Endothelial cell of umbilical vein (primary cell): ENCODE results near the gene FBXL13. TPM values are rescaled to one million over a fixed set of nuclear protein-coding genes. Genes with fewer than 3 reads are reported as not detected.

Experiments used
- BruUV-seq: library from RNA; stranded (reverse); fragments of 400-500 nt; replicated peaks from 2 replicates; lab custom pipeline; 2021; lab: Mats Ljungman, UMichigan
- CTCF ChIA-PET: fragments of 300-600, 350-600 bp; sonication (Branson Sonifier 250); formaldehyde crosslinking; loops from one replicate; lab custom pipeline; 2021; ENCODE audit warnings: antibody characterized with exemption, inconsistent platforms; lab: Charles Lee
- POLR2A ChIA-PET: fragments of 300-600, 350-600 bp; sonication (Branson Sonifier 250); formaldehyde crosslinking; loops from one replicate; lab custom pipeline; 2021; ENCODE audit warnings: antibody characterized with exemption, inconsistent platforms; lab: Charles Lee
- DNase-seq: peaks from one replicate; pipeline ENCODE4 v3.0.0-alpha.2; 2011; ENCODE audit warnings: low read depth, low spot score
- FAIRE-seq: peaks from 2 replicates; lab custom pipeline; 2011; peaks lifted over from hg19 to GRCh38; lab: Jason Lieb, UNC
- H2AFZ ChIP-seq: 2 replicates; pipeline ENCODE4 v1.6.0; 2012; ENCODE audit warnings: low read depth, low read length, control low read depth, inconsistent platforms
- H3K27ac ChIP-seq: 2 replicates; pipeline ENCODE4 v1.5.1; 2011; ENCODE audit warnings: low read depth, mild to moderate bottlenecking, control low read depth, low read length, moderate library complexity; ENCODE audit not compliant: insufficient read depth
- H3K27me3 ChIP-seq, 2 experiments: 2 replicates each; pipeline versions ENCODE4 v1.6.0 to v1.6.1; 2011; ENCODE audit warnings: low read length in 2 of 2, mixed read lengths in 1 of 2; ENCODE audit not compliant: control insufficient read depth in 2 of 2, insufficient read depth in 2 of 2
- H3K36me3 ChIP-seq, 2 experiments: 2 replicates in 1 of 2; 3 replicates in 1 of 2; pipeline ENCODE4 v1.5.1; 2011; ENCODE audit warnings: low read length in 2 of 2, mild to moderate bottlenecking in 1 of 2, moderate library complexity in 1 of 2; ENCODE audit not compliant: control insufficient read depth in 2 of 2, insufficient read depth in 2 of 2; ENCODE audit errors: extremely low read depth in 1 of 2
- H3K4me1 ChIP-seq: 3 replicates; pipeline ENCODE4 v1.5.1; 2011; ENCODE audit warnings: mild to moderate bottlenecking, low read length; ENCODE audit not compliant: control insufficient read depth, insufficient read depth; ENCODE audit errors: extremely low read depth
- H3K4me2 ChIP-seq: 2 replicates; pipeline ENCODE4 v1.6.1; 2011; ENCODE audit warnings: low read length, control low read depth, mixed read lengths; ENCODE audit not compliant: insufficient read depth
- H3K4me3 ChIP-seq, 3 experiments: fragments of 200-600 bp in 1 of 3; sonication (generic), shearing (Covaris generic) in 1 of 3; replicated peaks in 1 of 3; 2 replicates each; pipeline ENCODE4 v1.5.1; 2011 to 2016; ENCODE audit warnings: control low read depth in 3 of 3, low read length in 3 of 3, mild to moderate bottlenecking in 2 of 3, inconsistent platforms in 1 of 3, low read depth in 1 of 3, moderate library complexity in 1 of 3; ENCODE audit not compliant: insufficient read depth in 1 of 3
- H3K79me2 ChIP-seq: 2 replicates; pipeline ENCODE4 v1.6.0; 2012; ENCODE audit warnings: low read length, inconsistent platforms; ENCODE audit not compliant: control insufficient read depth, insufficient read depth
- H3K9ac ChIP-seq: replicated peaks from 2 replicates; pipeline ENCODE3; 2011; ENCODE audit warnings: low read length, control low read depth; ENCODE audit not compliant: insufficient read depth; ENCODE audit errors: extremely low read depth
- H3K9me1 ChIP-seq: replicated peaks from 3 replicates; pipeline ENCODE4 v1.6.0; 2011; ENCODE audit warnings: mild to moderate bottlenecking, low read length; ENCODE audit not compliant: control insufficient read depth, insufficient read depth; ENCODE audit errors: extremely low read depth
- H3K9me3 ChIP-seq: replicated peaks from 2 replicates; pipeline ENCODE4 v1.5.1; 2012; ENCODE audit warnings: low read length, inconsistent platforms; ENCODE audit not compliant: control insufficient read depth, insufficient read depth
- H4K20me1 ChIP-seq: replicated peaks from 2 replicates; pipeline ENCODE3; 2011; ENCODE audit warnings: mild to moderate bottlenecking, low read length; ENCODE audit not compliant: control insufficient read depth, insufficient read depth; ENCODE audit errors: extremely low read depth
- CTCF ChIP-seq, 2 donors: IDR thresholded peaks; 1 replicate in 1 of 2; 2 replicates in 1 of 2; pipeline ENCODE4 v1.5.1; 2011; ENCODE audit warnings: low read length in 2 of 2, mild to moderate bottlenecking in 2 of 2, moderate library complexity in 2 of 2, control low read depth in 1 of 2, inconsistent platforms in 1 of 2, low read depth in 1 of 2; ENCODE audit not compliant: insufficient read depth in 1 of 2; ENCODE audit errors: extremely low read depth in 1 of 2
- EZH2 ChIP-seq: IDR thresholded peaks from 2 replicates; pipeline ENCODE4 v1.6.1; 2012; ENCODE audit warnings: borderline replicate concordance, low read depth, mild to moderate bottlenecking, moderate library complexity, low read length, inconsistent platforms; ENCODE audit not compliant: severe bottlenecking
- FOS ChIP-seq: IDR thresholded peaks from 2 replicates; pipeline ENCODE4 v1.6.1; 2011; ENCODE audit warnings: mild to moderate bottlenecking, low read length, moderate library complexity, borderline replicate concordance; ENCODE audit not compliant: insufficient read depth
- GATA2 ChIP-seq: IDR thresholded peaks from 2 replicates; pipeline ENCODE4 v1.7.0; 2011; ENCODE audit warnings: low read depth, mild to moderate bottlenecking, moderate library complexity, mixed read lengths, low read length; ENCODE audit not compliant: insufficient read length, insufficient read depth
- JUN ChIP-seq: IDR thresholded peaks from 2 replicates; pipeline ENCODE4 v1.6.1; 2011; ENCODE audit warnings: borderline replicate concordance, low read depth; ENCODE audit not compliant: insufficient read length, insufficient read depth
- MYC ChIP-seq: IDR thresholded peaks from one replicate; pipeline ENCODE4 v1.6.1; 2011; ENCODE audit warnings: mild to moderate bottlenecking, low read depth, low read length
- POLR2A ChIP-seq: IDR thresholded peaks from 2 replicates; pipeline ENCODE4 v1.6.1; 2012; ENCODE audit warnings: low read depth, mild to moderate bottlenecking, control low read depth, low read length
- POLR2AphosphoS5 ChIP-seq: IDR thresholded peaks from 2 replicates; pipeline ENCODE4 v1.6.1; 2012; ENCODE audit warnings: low read depth, mild to moderate bottlenecking, control low read depth, low read length, moderate library complexity; ENCODE audit not compliant: insufficient read depth
- dilution Hi-C: fragments of 300-500 bp; cut with MboI; formaldehyde crosslinking; loops from one replicate; pipeline ENCODE4 v1.15.0; 2019; ENCODE audit warnings: low sequenced_read_pairs; ENCODE audit not compliant: extremely low pct_ligation_motif_present
- intact Hi-C: fragments of 100-400 bp; cut with micrococcal nuclease; formaldehyde crosslinking; loops from one replicate; pipeline ENCODE4 v1.10.0; 2022
- polyA plus RNA-seq, 4 experiments: library from polyadenylated mRNA; depleted of rRNA in 3 of 4; stranded (reverse) in 3 of 4; unstranded in 1 of 4; fragments of >200 nt; gene quantifications; 2 replicates each; pipeline versions ENCODE4 v1.2.1 to v1.2.3, GENCODE V29; 2011 to 2012; ENCODE audit warnings: missing spikeins in 1 of 4
- total RNA-seq: library from RNA; stranded (reverse); gene quantifications from 2 replicates; pipeline ENCODE4 v1.2.3, GENCODE V29; 2021
- TF ChIP-seq, protein P1 (sequence below): IDR thresholded peaks from 2 replicates; pipeline ENCODE4 v1.6.1; 2011; ENCODE audit not compliant: insufficient read depth, insufficient read length

Gene FBXL13
- total and polyA plus RNA-seq, 2 donors (not counting 3 experiments of a cell fraction or from before 2014, with no cell fraction given), result 3.9 to 4.6 TPM

- intact Hi-C loops (loop anchor here (1.0 kb wide), 3 partner anchors 68 to 121 kb away; no protein-coding TSS in a partner anchor), dilution Hi-C loops (no loop called here)
- no peaks in the 10 kb centered on the region for H3K27me3 ChIP-seq
- H3K9ac ChIP-seq, result peak overlapping the region; percentile 68
- ChIA-PET CTCF (interaction anchor here (0.7 to 3.3 kb wide), 11 partner anchors 14 to 236 kb away, joined by 3 to 35 read pairs (median 4); no protein-coding TSS in a partner anchor), POLR2A (interaction anchor here (0.6 kb wide), 1 partner anchor 119 kb away, joined by 3 read pairs; no protein-coding TSS in a partner anchor)
- no peaks in the 10 kb centered on the region for H4K20me1 ChIP-seq
- H3K9me3 ChIP-seq, result no peaks in the 10 kb centered on the region
- DNase-seq (no peak), FAIRE-seq (no peak)
- peaks cover 43% of the 10 kb centered on the region for H3K4me1 ChIP-seq
- H3K36me3 ChIP-seq, result no peaks in the 10 kb centered on the region
- H3K79me2 ChIP-seq, result no peaks in the 10 kb centered on the region
- H3K4me2 ChIP-seq, result peak overlapping the region; percentile 68
- peak overlapping the region; percentile 99 for H3K27ac ChIP-seq
- TF ChIP-seq GATA2 (no peak), POLR2A (no peak), FOS (no peak), POLR2AphosphoS5 (no peak), JUN (no peak), EZH2 (no peak), MYC (no peak), CTCF (IDR thresholded peaks at IDR 0.05; ENCODE audit: extremely low read depth in 1 of 2, insufficient read depth in 1 of 2, low read depth in 1 of 2, low read length in 2 of 2) (no peak)
- TF ChIP-seq, protein P1, sequence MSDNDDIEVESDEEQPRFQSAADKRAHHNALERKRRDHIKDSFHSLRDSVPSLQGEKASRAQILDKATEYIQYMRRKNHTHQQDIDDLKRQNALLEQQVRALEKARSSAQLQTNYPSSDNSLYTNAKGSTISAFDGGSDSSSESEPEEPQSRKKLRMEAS, result no peak
- H3K9me1 ChIP-seq, result no peaks in the 10 kb centered on the region
- peak overlapping the region; percentile 52 for H2AFZ ChIP-seq
- BruUV-seq, result no TSS peak
- H3K4me3 ChIP-seq, result no peak overlapping the region
Measured at GRCh38 chr7:102993718-102994029, 80.9 kb downstream of the FBXL13 start.
